ENCODE data around the gene OR6F1.

The OR6F1 gene

DNA sequence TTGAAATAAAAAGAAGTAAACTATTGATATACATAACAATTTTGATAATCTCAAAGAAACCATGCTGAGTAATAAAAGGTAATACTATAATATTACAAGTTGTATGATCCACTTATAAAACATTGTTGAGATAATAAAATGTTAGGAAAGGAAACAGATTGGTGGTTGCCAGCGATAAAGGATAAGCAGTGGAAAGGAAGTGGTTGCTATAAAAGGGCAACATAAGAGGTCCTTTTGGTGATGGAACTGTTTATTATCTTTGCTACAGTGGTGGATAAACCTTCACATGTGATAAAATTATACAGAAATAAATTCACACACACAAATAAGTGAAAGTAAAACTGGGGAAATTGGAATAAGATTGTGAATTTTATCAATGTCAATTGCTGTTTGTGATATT lies 15.1 kb downstream of the OR6F1 start:
- no peak for TF ChIP-seq JUND (IDR thresholded peaks at IDR 0.05; ENCODE audit: low read depth)
- in situ Hi-C loops (cut with HindIII; ENCODE audit: low pct_unique_long_range_greater_than_20kb, low sequenced_read_pairs): no loop called here

DNA sequence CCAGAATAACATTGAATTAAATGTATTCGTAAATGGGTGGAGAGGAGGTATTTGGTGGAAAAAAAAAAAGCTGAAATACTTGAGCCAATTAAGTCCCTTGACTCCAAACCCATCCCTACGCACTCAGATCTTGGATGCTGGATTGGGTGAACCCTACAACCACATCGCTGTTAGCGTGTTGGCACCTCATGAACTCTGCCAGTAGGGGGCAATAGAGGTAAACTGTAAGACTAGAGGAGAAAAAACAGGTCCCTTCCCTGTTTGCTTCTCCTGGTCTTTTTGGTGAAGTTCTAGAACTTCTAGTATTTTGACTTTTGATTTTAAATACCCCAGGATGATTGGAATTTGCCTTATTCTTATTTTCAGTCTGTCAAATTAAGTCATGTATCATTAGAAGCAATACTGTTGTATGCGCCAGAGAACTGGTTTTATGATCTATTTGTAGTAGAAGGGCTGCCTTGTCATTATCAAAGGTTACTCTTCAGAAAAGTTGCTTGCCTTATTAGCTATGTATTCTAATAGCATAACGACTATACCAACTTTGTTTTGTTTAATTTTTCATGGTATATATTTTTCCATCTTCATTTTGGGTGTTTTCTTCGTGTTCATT lies 35.1 kb downstream of the OR6F1 start:
- in situ Hi-C loops (cut with HindIII; ENCODE audit: low pct_unique_long_range_greater_than_20kb, low sequenced_read_pairs): no loop called here
- no peak for TF ChIP-seq JUND (IDR thresholded peaks at IDR 0.05; ENCODE audit: low read depth)
- DNase-seq (ENCODE audit: low read depth in 1 of 2, low spot score in 1 of 2): peak; percentile 10 to 77

More for the DNA sequence above, 15.1 kb downstream of the OR6F1 start:
- no peak for DNase-seq (ENCODE audit: low read depth in 1 of 2, low spot score in 1 of 2)

DNA sequence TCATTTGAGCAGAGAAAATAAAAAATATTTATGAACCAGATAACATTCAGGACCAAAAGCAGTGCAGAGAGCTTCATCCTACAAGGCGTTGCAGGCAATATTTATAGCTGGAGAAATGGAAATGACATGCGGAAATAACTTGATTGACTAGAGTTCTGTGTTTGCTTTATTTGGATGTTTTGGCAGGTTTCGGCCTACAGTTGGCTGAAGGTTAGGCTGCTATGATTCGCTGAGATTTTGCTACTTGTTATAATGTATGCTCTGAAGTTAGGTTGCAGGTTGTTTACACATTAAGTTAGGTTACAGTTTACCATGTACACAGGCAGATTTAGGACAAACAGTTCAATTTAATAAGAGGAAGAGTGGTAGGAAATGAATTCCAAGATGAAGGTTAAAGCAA lies 36.3 kb downstream of the OR6F1 start:
- in situ Hi-C loops (cut with HindIII; ENCODE audit: low pct_unique_long_range_greater_than_20kb, low sequenced_read_pairs): no loop called here
- no peak for TF ChIP-seq JUND (IDR thresholded peaks at IDR 0.05; ENCODE audit: low read depth)
- DNase-seq (ENCODE audit: low read depth in 1 of 2, low spot score in 1 of 2): peak in 1 of 2 experiments; percentile 80

DNA sequence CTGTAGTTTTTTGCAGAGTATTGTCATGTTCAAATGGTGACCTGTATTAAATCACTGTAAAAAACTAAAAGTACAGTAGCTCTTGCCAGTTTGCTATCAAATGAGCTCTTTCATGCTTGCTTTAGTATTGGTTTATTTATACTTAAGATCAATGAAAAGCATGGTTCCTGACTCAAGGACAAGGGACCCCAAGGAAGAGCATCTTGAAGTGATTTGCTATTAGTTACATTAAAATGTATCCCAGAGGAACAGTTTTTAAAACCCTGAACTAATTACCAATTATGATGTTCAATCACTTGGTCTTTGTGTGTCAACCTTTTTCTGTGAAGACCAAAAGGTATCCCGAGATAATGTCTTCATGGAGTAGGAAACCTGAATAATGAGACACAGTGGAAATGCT lies 36.8 kb downstream of the OR6F1 start, which contains the start of gene OR13G1:
Gene OR13G1, minus strand, starts transcription at position 101 of the 400 bp plus-strand sequence. CDS start 6,698 bp downstream, outside the sequence.
- no peak for DNase-seq (ENCODE audit: low read depth in 1 of 2, low spot score in 1 of 2)
- TF ChIP-seq JUND (IDR thresholded peaks at IDR 0.05; ENCODE audit: low read depth): no peak
- in situ Hi-C loops (cut with HindIII; ENCODE audit: low pct_unique_long_range_greater_than_20kb, low sequenced_read_pairs): no loop called here

DNA sequence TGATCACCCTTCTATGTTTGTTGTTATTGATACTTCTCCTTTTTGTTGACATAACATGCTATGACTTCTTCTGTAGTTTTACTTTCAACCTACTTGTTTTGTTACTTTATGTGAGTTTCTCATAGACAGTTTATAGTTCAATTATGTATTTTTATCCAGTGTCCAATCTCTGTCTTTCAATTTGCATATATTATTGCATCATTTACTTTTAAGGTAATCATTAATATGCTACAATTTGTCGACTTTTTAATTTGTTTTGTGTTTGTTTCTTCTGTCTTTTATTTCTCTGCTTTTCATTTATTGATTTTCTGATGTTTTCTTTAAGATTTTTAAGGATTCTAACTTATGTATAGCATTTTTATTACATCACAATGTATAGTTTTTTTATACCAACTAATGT lies 47.2 kb downstream of the OR6F1 start:
- no peak for TF ChIP-seq JUND (IDR thresholded peaks at IDR 0.05; ENCODE audit: low read depth)
- in situ Hi-C loops (cut with HindIII; ENCODE audit: low pct_unique_long_range_greater_than_20kb, low sequenced_read_pairs): no loop called here
- DNase-seq (ENCODE audit: low read depth in 1 of 2, low spot score in 1 of 2): no peak
